B cell (primary cell): ENCODE results near the gene TMEM163.

Experiments
- EZH2 ChIP-seq: IDR thresholded peaks from 2 replicates; pipeline ENCODE4 v1.6.1; 2012; ENCODE audit warnings: borderline replicate concordance, low read depth, mild to moderate bottlenecking, moderate library complexity, low read length; ENCODE audit not compliant: insufficient read depth, poor library complexity, severe bottlenecking
- TF ChIP-seq, protein P1 (sequence below): fragments of 200-600 bp; IDR thresholded peaks from one replicate; pipeline ENCODE4 v1.8.0; 2022; ENCODE audit warnings: antibody characterized with exemption, mild to moderate bottlenecking

DNA sequence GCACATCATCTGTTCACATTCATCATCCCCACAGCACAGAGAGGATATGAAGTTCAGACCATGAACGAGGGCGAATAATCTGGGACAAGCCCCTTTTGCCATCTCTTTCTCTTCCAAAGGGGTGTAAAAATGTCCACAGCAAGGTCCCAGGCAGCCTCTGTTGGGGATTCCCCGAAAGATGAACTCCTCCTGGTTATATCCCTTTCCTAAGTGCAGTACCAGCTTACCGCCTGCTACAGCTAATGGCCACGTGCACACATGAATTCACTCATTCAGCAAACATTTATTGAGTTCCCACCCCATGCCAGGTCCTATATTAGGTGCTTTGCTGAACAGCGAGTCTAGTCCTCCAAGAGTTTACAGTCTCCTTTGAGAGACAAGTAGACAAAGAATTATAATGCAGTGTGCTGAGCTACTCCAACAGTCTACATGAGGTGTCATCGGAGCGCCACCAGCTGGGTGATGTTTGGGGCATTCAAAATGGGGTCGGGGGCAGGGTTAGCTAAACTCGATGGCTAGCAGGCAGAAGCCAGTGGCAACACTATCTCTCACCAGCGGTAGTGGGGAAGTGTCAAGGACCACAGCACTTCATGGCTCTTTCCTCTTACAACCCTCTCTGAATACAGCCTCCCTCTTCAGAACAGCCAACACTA lies 228.9 kb downstream of the TMEM163 start:
- TF ChIP-seq EZH2 = no peak
- TF ChIP-seq, protein P1, sequence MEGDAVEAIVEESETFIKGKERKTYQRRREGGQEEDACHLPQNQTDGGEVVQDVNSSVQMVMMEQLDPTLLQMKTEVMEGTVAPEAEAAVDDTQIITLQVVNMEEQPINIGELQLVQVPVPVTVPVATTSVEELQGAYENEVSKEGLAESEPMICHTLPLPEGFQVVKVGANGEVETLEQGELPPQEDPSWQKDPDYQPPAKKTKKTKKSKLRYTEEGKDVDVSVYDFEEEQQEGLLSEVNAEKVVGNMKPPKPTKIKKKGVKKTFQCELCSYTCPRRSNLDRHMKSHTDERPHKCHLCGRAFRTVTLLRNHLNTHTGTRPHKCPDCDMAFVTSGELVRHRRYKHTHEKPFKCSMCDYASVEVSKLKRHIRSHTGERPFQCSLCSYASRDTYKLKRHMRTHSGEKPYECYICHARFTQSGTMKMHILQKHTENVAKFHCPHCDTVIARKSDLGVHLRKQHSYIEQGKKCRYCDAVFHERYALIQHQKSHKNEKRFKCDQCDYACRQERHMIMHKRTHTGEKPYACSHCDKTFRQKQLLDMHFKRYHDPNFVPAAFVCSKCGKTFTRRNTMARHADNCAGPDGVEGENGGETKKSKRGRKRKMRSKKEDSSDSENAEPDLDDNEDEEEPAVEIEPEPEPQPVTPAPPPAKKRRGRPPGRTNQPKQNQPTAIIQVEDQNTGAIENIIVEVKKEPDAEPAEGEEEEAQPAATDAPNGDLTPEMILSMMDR = no peak
